HepG2 (cell line): ENCODE measurements around the gene ZNF813. TPM values are rescaled to one million over a fixed set of nuclear protein-coding genes. Genes with fewer than 3 reads are reported as not detected.
A peak's percentile ranks its signal among the peaks of the same experiment; 100 is the strongest.

Experiments
- FIP1L1 ChIP-seq: fragments of 200-400 bp; formaldehyde crosslinking; IDR thresholded peaks from 2 replicates; pipeline ENCODE4 v1.6.1; 2018; ENCODE audit warnings: low read depth, mild to moderate bottlenecking, low read length, moderate library complexity, borderline replicate concordance; ENCODE audit not compliant: insufficient read depth
- FOXA3 ChIP-seq: IDR thresholded peaks from 2 replicates; pipeline ENCODE4 v1.6.1; 2016; ENCODE audit warnings: missing genetic modification reagents, missing compliant biosample characterization
- FOXP1 ChIP-seq, 2 experiments: fragments of 450-650 bp in 1 of 2; IDR thresholded peaks; 2 replicates each; pipeline ENCODE4 v1.6.1; 2017 to 2018; ENCODE audit warnings: antibody characterized with exemption in 1 of 2
- HOXD1 ChIP-seq: sonication (generic); formaldehyde crosslinking; IDR thresholded peaks from 2 replicates; pipeline ENCODE4 v1.5.0; 2020; ENCODE audit warnings: missing genetic modification reagents
- KAT8 ChIP-seq: IDR thresholded peaks from 2 replicates; pipeline ENCODE4 v1.6.1; 2016; ENCODE audit warnings: missing genetic modification reagents, missing compliant biosample characterization
- KDM5A ChIP-seq: fragments of 200-600 bp; sonication (generic); IDR thresholded peaks from 2 replicates; pipeline ENCODE4 v1.7.0; 2018; ENCODE audit warnings: antibody characterized with exemption, mild to moderate bottlenecking, low read length, borderline replicate concordance
- KLF11 ChIP-seq: IDR thresholded peaks from 2 replicates; pipeline ENCODE4 v1.6.1; 2016; ENCODE audit warnings: missing compliant biosample characterization
- KLF9 ChIP-seq: IDR thresholded peaks from 2 replicates; pipeline ENCODE4 v1.6.1; 2016; ENCODE audit warnings: low read depth
- MTA3 ChIP-seq: sonication (generic); formaldehyde crosslinking; IDR thresholded peaks from 2 replicates; pipeline ENCODE4 v1.4.0; 2020; ENCODE audit warnings: missing genetic modification reagents
- NCOA2 ChIP-seq: sonication (generic); formaldehyde crosslinking; IDR thresholded peaks from 2 replicates; pipeline ENCODE4 v1.8.0; 2022; ENCODE audit warnings: inconsistent platforms
- NR1H2 ChIP-seq: sonication (generic); formaldehyde crosslinking; IDR thresholded peaks from 2 replicates; pipeline ENCODE4 v1.8.1; 2022; ENCODE audit warnings: low read depth, missing genetic modification reagents, borderline replicate concordance
- NR2C2 ChIP-seq: sonication (generic); formaldehyde crosslinking; IDR thresholded peaks from 2 replicates; pipeline ENCODE4 v1.4.0; 2020; ENCODE audit warnings: missing genetic modification reagents, mild to moderate bottlenecking, moderate library complexity, borderline replicate concordance
- TAF1 ChIP-seq: sonication (generic); formaldehyde crosslinking; IDR thresholded peaks from 2 replicates; pipeline ENCODE4 v1.4.0; 2020; ENCODE audit warnings: missing genetic modification reagents
- TOPORS ChIP-seq: sonication (generic); formaldehyde crosslinking; IDR thresholded peaks from 2 replicates; pipeline ENCODE4 v1.8.0; 2023; ENCODE audit warnings: mild to moderate bottlenecking, missing genetic modification reagents
- TRIM24 ChIP-seq: sonication (generic); formaldehyde crosslinking; IDR thresholded peaks from 2 replicates; pipeline ENCODE4 v1.8.0; 2022; ENCODE audit warnings: mild to moderate bottlenecking, missing genetic modification reagents
- UBTF ChIP-seq: sonication (generic); formaldehyde crosslinking; IDR thresholded peaks from 2 replicates; pipeline ENCODE4 v1.4.0; 2020; ENCODE audit warnings: mild to moderate bottlenecking, missing genetic modification reagents
- ZBTB1 ChIP-seq: sonication (generic); formaldehyde crosslinking; IDR thresholded peaks from 2 replicates; pipeline ENCODE4 v1.4.0; 2020; ENCODE audit warnings: missing genetic modification reagents, borderline replicate concordance
- ZNF160 ChIP-seq: sonication (generic); formaldehyde crosslinking; IDR thresholded peaks from 2 replicates; pipeline ENCODE4 v1.8.0; 2022; ENCODE audit warnings: mild to moderate bottlenecking, inconsistent platforms, missing genetic modification reagents
- ZNF235 ChIP-seq: sonication (generic); formaldehyde crosslinking; IDR thresholded peaks from 2 replicates; pipeline ENCODE4 v1.8.1; 2023; ENCODE audit warnings: mild to moderate bottlenecking, missing genetic modification reagents, borderline replicate concordance
- ZNF557 ChIP-seq: sonication (generic); formaldehyde crosslinking; IDR thresholded peaks from 2 replicates; pipeline ENCODE4 v1.4.0; 2020; ENCODE audit warnings: missing genetic modification reagents
- ZNF652 ChIP-seq: IDR thresholded peaks from 2 replicates; pipeline ENCODE4 v1.6.1; 2016; ENCODE audit warnings: low read depth, borderline replicate concordance
- ZNF891 ChIP-seq: sonication (generic); formaldehyde crosslinking; IDR thresholded peaks from 2 replicates; pipeline ENCODE4 v1.5.0; 2020; ENCODE audit warnings: mild to moderate bottlenecking, missing genetic modification reagents
- polyA plus RNA-seq, 8 experiments: library from polyadenylated mRNA; depleted of rRNA in 3 of 8; stranded (reverse) in 7 of 8; unstranded in 1 of 8; fragments of >200 nt; fragmentation: Illumina TruSeq in 4 of 8; extraction: Trizol in 4 of 8; gene quantifications; 2 replicates each; pipeline versions ENCODE4 v1.2.1 to v1.2.3, GENCODE V29; 2011 to 2016; ENCODE audit warnings: low read depth in 4 of 8, missing spikeins in 1 of 8, mixed read lengths in 1 of 8; ENCODE audit not compliant: insufficient read depth in 1 of 8
- total RNA-seq, 5 experiments: library from RNA; depleted of rRNA; stranded (reverse); fragments of >200 nt; fragmentation: Illumina TruSeq; extraction: Trizol; gene quantifications; 2 replicates each; pipeline ENCODE4 v1.2.3, GENCODE V29; 2016; ENCODE audit warnings: low read depth in 1 of 5
- TF ChIP-seq, protein P1 (sequence below): sonication (generic); formaldehyde crosslinking; IDR thresholded peaks from 2 replicates; pipeline ENCODE4 v1.4.0; 2020; ENCODE audit warnings: mild to moderate bottlenecking, low read depth, missing genetic modification reagents
- TF ChIP-seq, protein P2 (sequence below): sonication (generic); formaldehyde crosslinking; IDR thresholded peaks from 2 replicates; pipeline ENCODE4 v1.5.1; 2020; ENCODE audit warnings: missing genetic modification reagents, mild to moderate bottlenecking, borderline replicate concordance

ZNF813 gene
- total and polyA plus RNA-seq, 2 of the 13 experiments (the other 11 are each of a cell fraction or from before 2014, with no cell fraction given): 2.1 to 8.9 TPM

GRCh38 chr19:53537521-53538377 lies 70.2 kb downstream of the ZNF813 start, which contains the start of gene ZNF331 (continued):
- TF ChIP-seq ZNF652 (no peak), ZNF160 (no peak), UBTF (CRISPR knock-in tag) (peak; percentile 46), ZNF557 (no peak), KAT8 (CRISPR knock-in tag) (no peak), NR1H2 (CRISPR knock-in tag) (no peak), TAF1 (CRISPR knock-in tag) (peak; percentile 54), MTA3 (CRISPR knock-in tag) (no peak), ZNF235 (no peak), KDM5A (no peak; the same call in 1 of the 2 replicates), TRIM24 (CRISPR knock-in tag) (no peak), NCOA2 (no peak; the same call in 1 of the 2 replicates), KLF11 (no peak), HOXD1 (CRISPR knock-in tag) (no peak), FIP1L1 (no peak; the same call in 1 of the 2 replicates), ZBTB1 (CRISPR knock-in tag) (no peak), FOXP1 (IDR thresholded peaks at IDR 0.05) (no peak), FOXP1 (CRISPR knock-in tag; IDR thresholded peaks at IDR 0.05) (no peak), NR2C2 (CRISPR knock-in tag) (peak; percentile 51; the same call in 1 of the 2 replicates), FOXA3 (CRISPR knock-in tag) (no peak), ZNF891 (CRISPR knock-in tag) (peak; percentile 58; the same call in 1 of the 2 replicates), KLF9 (CRISPR knock-in tag) (no peak), TOPORS (CRISPR knock-in tag) (peak; percentile 87)
- TF ChIP-seq, protein P1, sequence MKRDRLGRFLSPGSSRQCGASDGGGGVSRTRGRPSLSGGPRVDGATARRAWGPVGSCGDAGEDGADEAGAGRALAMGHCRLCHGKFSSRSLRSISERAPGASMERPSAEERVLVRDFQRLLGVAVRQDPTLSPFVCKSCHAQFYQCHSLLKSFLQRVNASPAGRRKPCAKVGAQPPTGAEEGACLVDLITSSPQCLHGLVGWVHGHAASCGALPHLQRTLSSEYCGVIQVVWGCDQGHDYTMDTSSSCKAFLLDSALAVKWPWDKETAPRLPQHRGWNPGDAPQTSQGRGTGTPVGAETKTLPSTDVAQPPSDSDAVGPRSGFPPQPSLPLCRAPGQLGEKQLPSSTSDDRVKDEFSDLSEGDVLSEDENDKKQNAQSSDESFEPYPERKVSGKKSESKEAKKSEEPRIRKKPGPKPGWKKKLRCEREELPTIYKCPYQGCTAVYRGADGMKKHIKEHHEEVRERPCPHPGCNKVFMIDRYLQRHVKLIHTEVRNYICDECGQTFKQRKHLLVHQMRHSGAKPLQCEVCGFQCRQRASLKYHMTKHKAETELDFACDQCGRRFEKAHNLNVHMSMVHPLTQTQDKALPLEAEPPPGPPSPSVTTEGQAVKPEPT (CRISPR knock-in tag): peak; percentile 42; the same call in 1 of the 2 replicates
- TF ChIP-seq, protein P2, sequence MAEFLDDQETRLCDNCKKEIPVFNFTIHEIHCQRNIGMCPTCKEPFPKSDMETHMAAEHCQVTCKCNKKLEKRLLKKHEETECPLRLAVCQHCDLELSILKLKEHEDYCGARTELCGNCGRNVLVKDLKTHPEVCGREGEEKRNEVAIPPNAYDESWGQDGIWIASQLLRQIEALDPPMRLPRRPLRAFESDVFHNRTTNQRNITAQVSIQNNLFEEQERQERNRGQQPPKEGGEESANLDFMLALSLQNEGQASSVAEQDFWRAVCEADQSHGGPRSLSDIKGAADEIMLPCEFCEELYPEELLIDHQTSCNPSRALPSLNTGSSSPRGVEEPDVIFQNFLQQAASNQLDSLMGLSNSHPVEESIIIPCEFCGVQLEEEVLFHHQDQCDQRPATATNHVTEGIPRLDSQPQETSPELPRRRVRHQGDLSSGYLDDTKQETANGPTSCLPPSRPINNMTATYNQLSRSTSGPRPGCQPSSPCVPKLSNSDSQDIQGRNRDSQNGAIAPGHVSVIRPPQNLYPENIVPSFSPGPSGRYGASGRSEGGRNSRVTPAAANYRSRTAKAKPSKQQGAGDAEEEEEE (CRISPR knock-in tag): no peak
